T-cell (primary cell): ENCODE results near the gene TTC7B. TPM values are rescaled to one million over a fixed set of nuclear protein-coding genes. Genes with fewer than 3 reads are reported as not detected.

Experiments used
- ATAC-seq, 4 experiments: fragments of 200-7000 bp in 3 of 4; fragments of 150-1000 bp in 1 of 4; cut with Tn5 transposase; replicated peaks in 1 of 4; 1 replicate in 3 of 4; 2 replicates in 1 of 4; pipeline ENCODE4 v1.10.0; 2021; ENCODE audit warnings: moderate library complexity in 3 of 4, mild to moderate bottlenecking in 2 of 4, moderate number of reproducible peaks in 1 of 4
- CTCF ChIA-PET, 2 donors: fragments of 300-600 bp; sonication (Branson Sonifier 250); formaldehyde crosslinking; loops; one replicate each; lab custom pipeline; 2022; ENCODE audit warnings: antibody characterized with exemption in 2 of 2; lab: Charles Lee
- POLR2A ChIA-PET, 2 donors: fragments of 300-600 bp; sonication (Branson Sonifier 250); formaldehyde crosslinking; loops; one replicate each; lab custom pipeline; 2022; ENCODE audit warnings: antibody characterized with exemption in 2 of 2; lab: Charles Lee
- DNase-seq, 35 experiments: peaks; one replicate each; pipeline versions ENCODE4 v3.0.0 to v3.0.0-alpha.2; 2013 to 2023
- H3K27ac ChIP-seq: one replicate; pipeline ENCODE4 v1.5.1; 2013; ENCODE audit warnings: low read length
- H3K27me3 ChIP-seq, 2 experiments: replicated peaks in 1 of 2; 1 replicate in 1 of 2; 2 replicates in 1 of 2; pipeline versions ENCODE4 v1.6.1 to v1.7.0; 2013; ENCODE audit warnings: low read length in 1 of 2, mixed read lengths in 1 of 2; ENCODE audit not compliant: control insufficient read depth in 2 of 2, insufficient read depth in 2 of 2; ENCODE audit errors: extremely low read depth in 1 of 2
- H3K36me3 ChIP-seq, 2 donors: 1 replicate in 1 of 2; 2 replicates in 1 of 2; pipeline versions ENCODE4 v1.6.1 to v1.7.0; 2013; ENCODE audit warnings: low read length in 1 of 2; ENCODE audit not compliant: control insufficient read depth in 2 of 2, insufficient read depth in 1 of 2; ENCODE audit errors: extremely low read depth in 1 of 2
- H3K4me1 ChIP-seq, 2 experiments: 1 replicate in 1 of 2; 2 replicates in 1 of 2; pipeline versions ENCODE4 v1.6.1 to v1.7.0; 2013; ENCODE audit warnings: low read length in 2 of 2, mixed read lengths in 1 of 2; ENCODE audit not compliant: insufficient read depth in 2 of 2, control insufficient read depth in 1 of 2; ENCODE audit errors: extremely low read depth in 1 of 2
- H3K4me3 ChIP-seq, 2 donors: 1 replicate in 1 of 2; 2 replicates in 1 of 2; pipeline versions ENCODE4 v1.5.1 to v1.7.0; 2013; ENCODE audit warnings: mild to moderate bottlenecking in 2 of 2, low read length in 1 of 2, moderate library complexity in 1 of 2; ENCODE audit not compliant: control insufficient read depth in 1 of 2; ENCODE audit errors: extremely low read depth in 1 of 2
- H3K9me3 ChIP-seq: 2 replicates; pipeline ENCODE4 v1.7.0; 2013
- H3K27ac Mint-ChIP-seq, 2 donors: one replicate each; pipeline ENCODE4 v1.8.0; 2020 to 2021; ENCODE audit warnings: mild to moderate bottlenecking in 2 of 2, mixed read lengths in 2 of 2
- H3K27me3 Mint-ChIP-seq, 2 donors: one replicate each; pipeline ENCODE4 v1.8.0; 2021 to 2022; ENCODE audit warnings: mixed read lengths in 2 of 2
- H3K36me3 Mint-ChIP-seq: one replicate; pipeline ENCODE4 v1.8.0; 2021; ENCODE audit warnings: mixed read lengths
- H3K4me1 Mint-ChIP-seq, 3 donors: one replicate each; pipeline ENCODE4 v1.8.0; 2020 to 2022; ENCODE audit warnings: mixed read lengths in 3 of 3, mild to moderate bottlenecking in 1 of 3
- H3K4me3 Mint-ChIP-seq, 3 donors: one replicate each; pipeline ENCODE4 v1.8.0; 2020 to 2022; ENCODE audit warnings: mild to moderate bottlenecking in 3 of 3, mixed read lengths in 3 of 3, moderate library complexity in 3 of 3
- H3K9me3 Mint-ChIP-seq, 3 donors: one replicate each; pipeline ENCODE4 v1.8.0; 2020 to 2022; ENCODE audit warnings: mixed read lengths in 3 of 3
- WGBS: methylation state at CpG from one replicate; pipeline ENCODE4 v1.1.5; 2013; ENCODE audit warnings: missing lambda C conversion rate; ENCODE audit not compliant: insufficient coverage; 5-methylcytosine and 5-hydroxymethylcytosine counted together
- total RNA-seq, 35 experiments: library from RNA in 6 of 35; stranded (reverse) in 6 of 35; fragments of 120-200 nt in 1 of 35; gene quantifications; one replicate each; pipeline versions ENCODE4 v1.2.1 to v1.2.4 and lab custom pipeline; 2013 to 2026

TTC7B gene
- total RNA-seq, 5 donors from 2014 or later (not counting 1 experiment from before 2014, with no cell fraction given) = 1.5 to 2.6 (median 1.7) TPM

DNA sequence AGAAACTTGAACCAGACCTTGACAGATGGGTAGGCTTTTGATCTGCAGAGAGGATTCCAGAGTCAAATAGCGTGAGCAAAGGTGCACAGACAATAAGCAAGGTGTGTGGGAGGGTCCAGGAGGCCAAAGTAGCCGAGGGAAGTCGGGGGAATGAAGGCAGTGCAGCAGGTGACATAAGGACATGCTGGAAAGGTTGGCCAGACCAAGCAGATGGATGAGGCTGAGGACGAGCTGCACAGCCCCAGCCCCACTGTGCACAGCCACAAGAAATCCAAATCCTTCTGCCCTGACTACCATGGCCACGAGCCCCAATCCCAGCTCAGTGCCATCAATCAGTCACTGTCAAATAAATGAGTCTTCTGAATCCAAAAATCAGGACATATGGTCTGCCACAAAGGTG, 5.4 kb downstream of the TTC7B start:
- CTCF ChIA-PET = no interaction called here

DNA sequence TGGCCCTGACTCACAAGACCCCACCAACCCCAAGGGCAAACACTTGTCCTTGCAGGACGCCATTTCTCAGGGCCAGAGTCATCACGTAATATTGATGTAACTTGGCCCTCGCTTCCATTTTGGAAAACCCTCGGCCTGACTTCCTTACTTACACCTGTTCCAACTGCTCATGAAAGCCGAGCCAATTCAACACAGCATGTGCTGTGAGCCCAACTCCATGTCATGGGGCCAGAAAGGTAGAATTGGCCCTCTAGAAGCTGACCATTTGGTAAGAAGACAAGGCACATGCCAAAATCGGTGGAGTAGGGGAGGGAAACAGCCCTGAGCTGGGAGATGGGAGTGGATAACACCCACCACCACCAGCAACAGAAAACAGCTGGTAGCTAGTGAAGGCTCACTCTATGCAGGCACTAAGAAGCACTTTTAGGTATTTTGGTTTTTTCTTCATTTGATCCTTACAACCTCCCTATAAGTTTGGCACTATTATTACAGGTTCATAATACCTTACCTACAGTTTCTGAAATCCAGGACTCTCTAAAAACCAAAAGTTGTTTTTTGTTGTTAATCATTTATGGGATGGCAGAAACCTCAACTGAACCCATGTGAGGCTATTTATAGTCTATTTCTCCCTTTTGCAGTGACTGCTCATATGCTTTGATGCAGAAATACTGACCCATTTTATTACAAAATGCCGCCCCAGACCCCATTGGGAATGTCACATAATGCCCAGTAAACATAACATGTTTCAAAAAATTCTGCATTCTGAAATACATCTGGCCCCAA, 6.5 kb downstream of the TTC7B start:
- Mint-ChIP-seq H3K27ac (no peak overlapping the region), H3K36me3 (no peaks in the 10 kb centered on the region), H3K4me1 (peaks cover 0 to 1% (median 0%) of the 10 kb centered on the region in 3 donors), H3K4me3 (no peak overlapping the region), H3K9me3 (no peaks in the 10 kb centered on the region), H3K27me3 (no peaks in the 10 kb centered on the region)
- WGBS = 92% methylated on average over 2 of the region's 7 CpGs
- Histone ChIP-seq H3K4me1 (no peaks in the 10 kb centered on the region), H3K27ac (no peak overlapping the region), H3K9me3 (no peaks in the 10 kb centered on the region), H3K4me3 (no peak overlapping the region), H3K27me3 (peaks cover 0 to under 1% of the 10 kb centered on the region in 2 experiments), H3K36me3 (no peaks in the 10 kb centered on the region)
- ATAC-seq (no peak), DNase-seq (no peak)
- POLR2A ChIA-PET = no interaction called here
- CTCF ChIA-PET = no interaction called here

More for the DNA sequence above, 5.4 kb downstream of the TTC7B start:
- Mint-ChIP-seq H3K36me3 (no peaks in the 10 kb centered on the region), H3K27me3 (no peaks in the 10 kb centered on the region), H3K4me3 (no peak overlapping the region), H3K27ac (no peak overlapping the region), H3K9me3 (no peaks in the 10 kb centered on the region), H3K4me1 (peaks cover 0 to 5% (median 4%) of the 10 kb centered on the region in 3 donors)
- Histone ChIP-seq H3K27ac (no peak overlapping the region), H3K9me3 (no peaks in the 10 kb centered on the region), H3K36me3 (no peaks in the 10 kb centered on the region), H3K4me3 (no peak overlapping the region), H3K27me3 (peaks cover 0 to 5% of the 10 kb centered on the region in 2 experiments), H3K4me1 (peaks cover 0 to 5% of the 10 kb centered on the region in 2 experiments)
- DNase-seq (no peak), ATAC-seq (no peak)
- POLR2A ChIA-PET = no interaction called here
- 85% methylated on average over 4 of the region's 5 CpGs for WGBS

DNA sequence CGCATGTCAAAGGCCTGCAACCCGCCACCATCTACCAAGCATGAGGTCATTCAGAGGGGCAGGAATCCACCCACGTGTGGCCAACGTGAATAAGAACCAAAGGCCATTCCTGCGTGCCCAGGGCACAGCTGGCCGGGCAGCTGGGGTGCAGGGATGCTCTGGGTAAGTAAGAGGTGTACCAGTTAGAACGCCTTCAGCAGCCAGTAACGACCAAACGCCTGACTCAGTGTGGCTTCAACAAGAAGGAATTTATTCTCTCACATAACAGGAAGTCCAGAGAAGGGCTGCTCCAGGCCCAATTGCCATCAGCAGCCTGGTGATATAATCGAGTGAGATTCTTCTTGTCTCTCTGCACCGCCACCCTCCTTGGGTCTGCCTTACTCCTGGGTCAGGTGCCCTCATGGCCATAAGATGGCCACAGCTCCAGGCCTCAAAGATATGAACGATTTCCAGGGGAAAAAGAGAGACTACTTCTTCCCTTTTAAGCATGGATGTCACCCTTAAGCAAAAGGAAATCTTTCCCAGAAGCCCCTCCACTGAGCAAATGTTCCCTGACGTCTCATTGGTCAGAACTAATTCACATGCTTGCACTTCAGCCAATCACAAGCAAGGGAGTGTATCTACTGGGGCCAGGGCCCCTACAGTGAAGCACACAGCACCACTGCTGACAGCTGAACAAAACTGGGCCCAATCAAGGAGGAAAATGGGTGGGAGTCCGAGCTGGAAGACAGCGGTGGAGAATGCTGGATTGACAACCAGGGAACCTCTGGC, 7.3 kb downstream of the TTC7B start:
- no peak overlapping the region for H3K4me3 Mint-ChIP-seq
- no peaks in the 10 kb centered on the region for H3K9me3 ChIP-seq

DNA sequence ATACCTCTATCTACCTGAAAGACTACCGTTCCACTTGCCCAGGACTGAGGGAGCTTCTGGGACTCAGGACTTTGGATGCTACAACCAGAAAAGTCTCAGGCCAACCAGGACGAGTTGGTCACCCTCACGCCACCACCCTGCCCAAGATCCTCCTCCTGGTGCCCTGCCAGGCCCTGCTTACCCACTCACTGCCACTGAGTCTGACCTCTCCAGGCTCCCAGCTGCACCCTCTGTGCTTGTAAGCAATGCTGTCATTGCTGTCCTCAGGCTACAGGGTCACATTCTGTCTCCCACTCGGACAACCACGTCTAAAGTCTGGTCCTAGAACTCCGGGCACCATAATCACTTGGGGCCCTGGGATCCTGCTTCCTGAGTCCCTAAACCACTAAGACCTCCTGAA, 9.2 kb downstream of the TTC7B start:
- POLR2A ChIA-PET = no interaction called here

More for the DNA sequence above, 7.3 kb downstream of the TTC7B start:
- H3K36me3 Mint-ChIP-seq = no peaks in the 10 kb centered on the region
- H3K27me3 Mint-ChIP-seq = no peaks in the 10 kb centered on the region
- Histone ChIP-seq H3K4me1 (no peaks in the 10 kb centered on the region), H3K36me3 (no peaks in the 10 kb centered on the region), H3K4me3 (no peak overlapping the region), H3K27me3 (peaks cover 0 to 3% of the 10 kb centered on the region in 2 experiments), H3K27ac (no peak overlapping the region)
- H3K9me3 Mint-ChIP-seq = no peaks in the 10 kb centered on the region
- ChIA-PET CTCF (no interaction called here), POLR2A (no interaction called here)
- ATAC-seq (no peak), DNase-seq (no peak)
- 84% methylated on average over 8 of the region's 15 CpGs for WGBS
- H3K27ac Mint-ChIP-seq = no peak overlapping the region
- peaks cover 0 to 1% (median 0%) of the 10 kb centered on the region in 3 donors for H3K4me1 Mint-ChIP-seq

DNA sequence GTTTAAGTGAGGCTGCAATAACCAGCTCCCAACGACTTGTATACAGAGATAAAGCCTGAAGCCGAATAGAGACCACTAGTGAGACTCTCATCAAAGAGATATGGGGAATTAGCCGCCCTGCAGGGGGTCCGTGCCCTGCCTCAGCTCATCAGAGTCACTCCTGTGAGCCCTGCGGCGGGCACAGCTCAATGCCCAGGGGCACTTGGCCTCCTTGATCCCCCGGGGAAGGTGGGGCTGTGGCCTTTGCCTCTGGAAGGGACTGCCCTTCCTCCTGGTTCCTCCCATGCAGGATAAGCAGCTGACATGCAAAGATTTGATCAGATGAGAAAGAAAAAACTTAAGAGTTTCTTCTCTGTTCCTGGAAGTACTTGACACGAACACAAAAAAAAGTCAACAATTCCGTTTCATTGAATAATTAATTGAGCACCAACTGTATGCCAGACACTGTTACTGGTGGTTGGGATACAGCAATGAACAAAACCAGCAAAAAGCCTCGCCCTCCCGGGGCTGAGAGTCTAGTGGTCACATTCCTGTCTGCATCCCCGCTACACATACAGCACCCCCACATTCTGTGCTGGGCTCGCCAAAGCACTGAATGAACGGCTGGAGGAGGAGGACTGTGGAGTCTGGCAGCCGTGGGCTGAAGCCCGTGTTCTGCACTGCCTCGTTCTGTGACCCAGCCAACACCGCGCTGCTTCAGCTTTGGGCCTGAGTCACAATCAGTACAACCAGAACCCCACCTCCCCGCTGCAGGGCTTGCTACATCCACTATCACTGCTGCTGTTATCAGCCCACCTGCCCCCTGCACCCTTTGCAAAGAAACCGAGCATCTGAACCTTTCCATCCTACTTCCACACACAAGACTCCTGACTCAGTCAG, 10.3 kb downstream of the TTC7B start:
- WGBS = 96% methylated on average over 15 of the region's 21 CpGs
- H3K27ac ChIP-seq = no peak overlapping the region
- no peak overlapping the region for H3K4me3 Mint-ChIP-seq
- peaks cover 0 to 7% of the 10 kb centered on the region in 2 experiments for H3K4me1 ChIP-seq
- ATAC-seq = no peak
- peaks cover 0 to 4% (median 0%) of the 10 kb centered on the region in 3 donors for H3K9me3 Mint-ChIP-seq
- ChIA-PET POLR2A (no interaction called here), CTCF (no interaction called here)
- H3K36me3 ChIP-seq = no peaks in the 10 kb centered on the region
- DNase-seq = no peak
- H3K27ac Mint-ChIP-seq = no peak overlapping the region
- H3K27me3 Mint-ChIP-seq = no peaks in the 10 kb centered on the region
- peaks cover 5 to 10% (median 8%) of the 10 kb centered on the region in 3 donors for H3K4me1 Mint-ChIP-seq
- H3K4me3 ChIP-seq = no peak overlapping the region
- H3K27me3 ChIP-seq = peaks cover 0 to 3% of the 10 kb centered on the region in 2 experiments
- H3K9me3 ChIP-seq = no peaks in the 10 kb centered on the region
- H3K36me3 Mint-ChIP-seq = no peaks in the 10 kb centered on the region

More for the DNA sequence above, 9.2 kb downstream of the TTC7B start:
- Mint-ChIP-seq H3K27me3 (no peaks in the 10 kb centered on the region), H3K4me3 (no peak overlapping the region), H3K4me1 (peaks cover 0 to 3% (median 0%) of the 10 kb centered on the region in 3 donors), H3K9me3 (no peaks in the 10 kb centered on the region), H3K27ac (no peak overlapping the region), H3K36me3 (no peaks in the 10 kb centered on the region)
- H3K27me3 ChIP-seq = peaks cover 0 to 3% of the 10 kb centered on the region in 2 experiments
- no peaks in the 10 kb centered on the region for H3K36me3 ChIP-seq
- WGBS = 88% methylated on average over 6 of the region's 6 CpGs
- CTCF ChIA-PET = no interaction called here
- ATAC-seq (no peak), DNase-seq (no peak)
- H3K27ac ChIP-seq = no peak overlapping the region
- no peaks in the 10 kb centered on the region for H3K9me3 ChIP-seq
- no peak overlapping the region for H3K4me3 ChIP-seq
- no peaks in the 10 kb centered on the region for H3K4me1 ChIP-seq

DNA sequence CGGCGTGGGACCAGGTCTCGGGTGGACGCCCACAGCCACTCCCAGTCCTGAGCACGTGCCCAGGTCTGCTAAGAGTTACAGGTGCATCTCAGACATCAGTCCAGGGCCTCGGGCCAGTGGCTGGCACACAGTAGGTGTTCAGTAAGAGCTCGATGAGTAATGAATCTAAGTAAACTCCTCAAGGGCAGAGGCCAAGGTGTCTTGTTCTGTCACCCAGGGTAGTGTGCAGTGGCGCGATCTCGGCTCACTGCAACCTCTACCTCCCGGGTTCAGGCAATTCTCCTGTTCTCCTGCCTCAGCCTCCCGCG, 11.2 kb downstream of the TTC7B start:
- H3K27me3 Mint-ChIP-seq = no peaks in the 10 kb centered on the region
- H3K9me3 Mint-ChIP-seq = peaks cover 0 to 4% (median 0%) of the 10 kb centered on the region in 3 donors
- ATAC-seq (no peak), DNase-seq (no peak)
- H3K27ac Mint-ChIP-seq = no peak overlapping the region
- H3K4me1 Mint-ChIP-seq = peaks cover 6 to 15% (median 10%) of the 10 kb centered on the region in 3 donors
- Histone ChIP-seq H3K27ac (no peak overlapping the region), H3K4me1 (peaks cover 0 to 7% of the 10 kb centered on the region in 2 experiments), H3K36me3 (no peaks in the 10 kb centered on the region), H3K9me3 (no peaks in the 10 kb centered on the region), H3K27me3 (peaks cover 0 to 3% of the 10 kb centered on the region in 2 experiments), H3K4me3 (no peak overlapping the region)
- no peaks in the 10 kb centered on the region for H3K36me3 Mint-ChIP-seq
- ChIA-PET POLR2A (no interaction called here), CTCF (no interaction called here)
- H3K4me3 Mint-ChIP-seq = no peak overlapping the region
- 98% methylated on average over 13 of the region's 13 CpGs for WGBS
